ENCODE data around the gene VRK3.

Gene VRK3

GRCh38 chr19:50030225-50030624 lies 5.1 kb upstream of the VRK3 start:
- no peak for DNase-seq (ENCODE audit: low read depth)
- no peak for TF ChIP-seq CTCF (IDR thresholded peaks at IDR 0.05; ENCODE audit: insufficient read depth, low read depth, low read length, missing control alignments)
- no peak overlapping the region for H3K4me3 ChIP-seq (ENCODE audit: low read depth, low read length)

- TF ChIP-seq CTCF (IDR thresholded peaks at IDR 0.05; ENCODE audit: insufficient read depth, low read depth, low read length, missing control alignments), result no peak
- DNase-seq (ENCODE audit: low read depth), result no peak
- peak overlapping the region; percentile 93 for H3K4me3 ChIP-seq (ENCODE audit: low read depth, low read length)
Observed at GRCh38 chr19:50026550-50026906, 1.4 kb upstream of the VRK3 start.

GRCh38 chr19:50025794-50026549 lies 800 bp upstream of the VRK3 start, which contains the start of gene ZNF473:
TSS of gene ZNF473 (plus strand) at chr19:50026005. CDS start at chr19:50031083, 5,078 bp downstream.
- no peak for TF ChIP-seq CTCF (IDR thresholded peaks at IDR 0.05; ENCODE audit: insufficient read depth, low read depth, low read length, missing control alignments)
- DNase-seq (ENCODE audit: low read depth), result peak; percentile 97
- peak within 1 kb of the TSS; percentile 93 for H3K4me3 ChIP-seq (ENCODE audit: low read depth, low read length)

- TF ChIP-seq CTCF (IDR thresholded peaks at IDR 0.05; ENCODE audit: insufficient read depth, low read depth, low read length, missing control alignments), result no peak
- DNase-seq (ENCODE audit: low read depth), result no peak
Observed at GRCh38 chr19:50024719-50025021, 502 bp downstream of the VRK3 start.

GRCh38 chr19:50022823-50023222 lies 2.3 kb downstream of the VRK3 start:
- DNase-seq (ENCODE audit: low read depth), result no peak
- H3K4me3 ChIP-seq (ENCODE audit: low read depth, low read length), result no peak overlapping the region
- no peak for TF ChIP-seq CTCF (IDR thresholded peaks at IDR 0.05; ENCODE audit: insufficient read depth, low read depth, low read length, missing control alignments)

More at GRCh38 chr19:50024719-50025021, 502 bp downstream of the VRK3 start:
- H3K4me3 ChIP-seq (ENCODE audit: low read depth, low read length), result peak overlapping the region; percentile 90

- no peak for DNase-seq (ENCODE audit: low read depth)
- no peak for TF ChIP-seq CTCF (IDR thresholded peaks at IDR 0.05; ENCODE audit: insufficient read depth, low read depth, low read length, missing control alignments)
Observed at GRCh38 chr19:50020481-50020880, 4.7 kb downstream of the VRK3 start.

More at GRCh38 chr19:50020481-50020880, 4.7 kb downstream of the VRK3 start:
- H3K4me3 ChIP-seq (ENCODE audit: low read depth, low read length), result no peak overlapping the region
